Fibroblast of the conjunctiva (primary cell): ENCODE results near the gene SAG.
"Not testable (repeated sequence)": the region's sequence is repeated elsewhere in the genome, so short reads cannot be mapped to it uniquely, and the experiment has no call there.

Experiments
- DNase-seq: peaks from one replicate; pipeline ENCODE4 v3.0.0-alpha.2; 2010; ENCODE audit warnings: low read depth

SAG gene

DNA sequence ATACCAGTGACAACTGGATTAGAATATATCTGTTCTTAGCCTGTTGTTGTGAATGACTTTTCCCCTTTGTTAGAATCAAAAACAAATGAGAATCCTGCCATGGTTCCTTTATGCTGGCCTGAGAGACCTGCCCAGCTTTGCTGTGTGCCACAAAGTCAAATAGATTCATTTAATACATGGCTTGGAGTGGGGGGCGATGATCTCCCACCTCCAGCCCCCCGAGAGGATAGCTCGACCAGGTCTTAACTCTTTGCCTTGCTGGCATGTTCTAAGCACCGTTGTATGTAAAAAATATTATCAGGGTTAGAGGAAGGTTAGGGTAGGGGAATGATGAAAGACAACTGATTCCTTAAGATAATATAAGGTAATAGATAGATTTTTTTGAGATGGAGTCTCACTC, 24.5 kb downstream of the SAG start:
- DNase-seq: no peak

DNA sequence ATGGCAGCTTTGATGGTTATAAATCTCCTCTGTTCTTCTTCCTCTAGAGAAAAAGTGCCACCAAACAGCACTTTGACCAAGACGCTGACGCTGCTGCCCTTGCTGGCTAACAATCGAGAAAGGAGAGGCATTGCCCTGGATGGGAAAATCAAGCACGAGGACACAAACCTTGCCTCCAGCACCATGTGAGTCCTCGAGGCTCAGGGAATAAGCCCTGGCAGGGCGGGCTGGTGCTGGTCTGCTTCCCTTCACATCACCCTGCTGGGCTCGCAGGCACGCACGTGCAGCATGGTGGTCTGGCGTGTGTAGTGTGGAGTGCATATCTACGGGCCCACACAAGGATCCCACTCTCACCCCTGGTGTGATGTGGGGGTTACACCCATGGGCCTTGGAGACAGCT, 27.3 kb downstream of the SAG start:
- no peak for DNase-seq

DNA sequence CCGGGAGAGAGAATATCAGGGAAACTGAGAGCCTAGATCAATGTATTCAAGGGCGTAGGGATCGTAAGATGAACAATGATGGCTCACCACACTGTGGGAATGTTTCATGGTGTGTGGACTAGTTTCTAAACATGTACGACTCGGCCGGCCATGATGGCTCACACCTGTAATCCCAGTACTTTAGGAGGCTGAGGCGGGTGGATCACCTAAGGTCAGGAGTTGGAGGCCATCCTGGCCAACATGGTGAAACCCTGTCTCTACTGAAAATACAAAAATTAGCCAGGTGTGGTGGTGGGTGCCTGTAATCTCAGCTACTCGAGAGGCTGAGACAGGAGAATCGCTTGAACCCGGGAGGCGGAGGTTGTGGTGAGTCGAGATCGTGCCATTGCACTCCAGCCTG, 28.5 kb downstream of the SAG start:
- DNase-seq: not testable (repeated sequence)

DNA sequence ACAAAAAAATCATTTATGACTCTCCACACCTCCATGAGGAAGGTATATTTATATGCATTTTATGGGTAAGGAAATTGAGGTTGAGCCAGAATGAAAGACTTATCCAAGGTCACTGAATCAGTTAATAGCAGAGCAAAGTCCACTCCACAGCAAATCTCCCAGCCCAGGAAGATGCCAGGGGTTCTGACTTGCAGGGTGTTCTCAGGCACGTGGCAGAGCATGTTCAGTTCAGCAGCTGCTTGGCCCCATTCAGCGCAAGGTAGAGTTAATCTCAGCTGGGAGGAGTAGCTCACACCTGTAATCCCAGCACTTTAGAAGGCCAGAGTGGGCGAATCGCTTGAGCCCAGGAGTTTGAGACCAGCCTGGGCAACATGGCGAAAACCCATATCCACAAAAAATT, 28.9 kb downstream of the SAG start:
- DNase-seq: no peak

DNA sequence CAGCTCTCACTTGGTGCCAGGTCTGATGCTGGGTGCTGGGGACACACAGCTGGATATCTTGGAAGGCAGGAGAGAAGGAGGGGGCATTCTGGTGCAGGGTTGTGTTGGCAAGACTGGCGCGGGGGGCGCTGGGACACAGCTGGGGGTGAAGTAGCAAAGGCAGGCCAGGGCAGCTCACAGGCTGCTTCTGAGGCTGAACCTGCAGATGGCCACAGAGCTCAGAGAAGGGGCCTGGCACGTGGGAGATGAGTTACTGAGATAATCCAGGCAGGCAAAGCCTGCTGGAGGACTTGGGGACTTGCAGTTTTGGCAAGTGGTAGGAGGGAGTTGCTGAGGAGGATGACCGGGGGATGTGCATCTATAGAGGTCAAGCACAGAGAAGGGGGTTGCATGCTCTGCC, 30.4 kb downstream of the SAG start:
- DNase-seq: no peak

DNA sequence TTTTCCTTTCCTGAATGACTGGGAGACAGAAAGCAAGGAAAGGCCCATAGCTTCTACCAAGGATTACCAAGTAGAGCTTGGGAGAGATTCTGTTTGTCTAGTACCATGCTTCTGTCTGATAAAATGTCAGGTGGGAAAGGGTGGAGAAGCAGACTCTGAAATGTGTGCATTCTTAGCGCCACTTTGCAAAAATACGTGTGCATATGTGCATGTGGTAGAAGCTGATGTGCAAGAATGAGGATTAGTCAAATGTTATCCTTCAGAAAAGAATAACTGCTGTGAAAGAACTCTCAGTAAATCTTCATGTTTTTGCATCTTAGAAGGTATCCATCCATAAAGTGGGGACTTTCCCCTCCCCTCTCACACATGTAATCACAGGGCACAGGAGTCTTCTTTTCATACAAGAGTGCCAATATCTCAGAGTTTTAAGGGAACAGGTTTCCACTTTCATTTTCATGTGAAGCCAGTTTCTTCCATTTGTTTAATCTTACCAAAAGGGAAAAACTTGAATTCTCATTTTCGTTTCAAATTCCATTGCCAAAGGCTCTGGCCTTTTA, 31.3 kb downstream of the SAG start:
- no peak for DNase-seq

DNA sequence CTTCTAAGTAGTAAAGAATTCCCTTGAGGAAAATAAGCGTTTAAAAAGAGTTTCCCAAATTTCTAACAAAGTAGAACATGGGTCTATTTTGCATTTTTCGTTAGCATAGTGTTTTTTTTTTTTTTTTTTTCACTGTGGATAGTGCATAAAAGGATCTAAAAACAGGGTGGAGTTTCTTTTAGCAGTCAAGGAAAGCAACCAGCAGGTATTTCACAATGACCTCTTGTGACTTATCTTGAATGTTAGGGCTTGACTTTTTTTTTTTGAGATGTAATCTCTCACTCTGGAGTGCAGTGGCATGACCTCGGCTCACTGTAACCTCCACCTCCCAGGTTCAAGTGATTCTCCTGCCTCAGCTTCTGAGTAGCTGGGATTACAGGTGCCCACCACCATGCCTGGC, 31.8 kb downstream of the SAG start:
- DNase-seq: no peak

DNA sequence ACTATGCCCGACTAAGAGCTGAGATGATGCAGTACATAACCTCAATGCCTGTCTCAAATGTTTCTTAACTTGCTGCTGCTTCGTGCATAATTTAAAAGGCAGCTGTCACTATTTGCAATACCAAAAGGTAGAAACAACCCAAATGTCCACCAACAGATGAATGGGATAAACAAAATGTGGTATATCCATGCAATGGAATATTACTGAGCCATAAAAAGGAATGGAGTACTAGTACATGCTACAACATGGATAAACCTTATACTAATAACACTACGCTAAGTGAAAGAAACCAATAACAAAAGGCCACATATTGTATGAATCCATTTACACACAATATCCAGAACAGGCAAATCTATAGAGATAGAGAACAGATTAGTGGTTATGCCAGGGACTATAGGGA, 33.7 kb downstream of the SAG start:
- DNase-seq: no peak

DNA sequence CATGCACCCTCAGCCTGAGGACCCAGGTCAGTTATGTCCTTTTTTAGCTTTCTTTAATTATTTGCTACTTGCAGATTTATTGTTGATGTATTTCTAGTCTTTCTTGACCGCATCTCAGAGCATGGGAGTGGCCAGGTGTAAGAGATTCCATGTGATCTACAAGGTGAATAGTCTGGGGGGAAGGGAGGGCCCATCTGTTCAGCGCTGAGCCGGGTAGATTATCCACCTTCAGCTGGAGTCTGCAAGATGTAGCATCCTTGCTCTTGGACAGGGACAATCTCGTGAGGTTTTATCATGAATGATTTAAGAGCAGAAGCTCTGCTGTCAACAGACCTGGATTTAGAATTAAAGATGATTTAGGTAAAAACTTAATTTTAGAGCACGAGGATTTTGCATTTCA, 34.7 kb downstream of the SAG start:
- DNase-seq: no peak

DNA sequence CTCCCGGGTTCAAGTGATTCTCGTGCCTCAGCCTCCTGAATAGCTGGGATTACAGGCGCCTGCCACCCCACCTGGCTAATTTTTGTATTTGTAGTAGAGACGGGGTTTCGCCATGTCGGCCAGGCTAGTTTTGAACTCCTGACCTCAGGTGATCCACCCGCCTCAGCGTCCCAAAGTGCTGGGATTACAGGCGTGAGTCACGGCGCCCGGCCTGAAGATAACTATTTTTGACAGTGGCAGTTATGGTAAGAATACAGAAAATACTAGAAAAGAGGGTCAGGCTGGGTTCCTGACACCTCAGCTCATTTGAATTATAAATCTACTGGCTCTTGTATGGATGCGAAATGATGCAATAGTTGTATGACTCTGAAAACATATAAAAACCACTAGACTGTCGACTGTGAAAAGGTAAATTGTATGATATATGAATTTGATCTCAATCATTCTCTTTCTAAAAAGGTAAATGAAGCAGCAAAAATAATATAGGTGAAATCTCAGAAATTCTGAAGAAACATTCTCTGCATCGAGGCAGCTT, 35.6 kb downstream of the SAG start:
- DNase-seq: no peak

DNA sequence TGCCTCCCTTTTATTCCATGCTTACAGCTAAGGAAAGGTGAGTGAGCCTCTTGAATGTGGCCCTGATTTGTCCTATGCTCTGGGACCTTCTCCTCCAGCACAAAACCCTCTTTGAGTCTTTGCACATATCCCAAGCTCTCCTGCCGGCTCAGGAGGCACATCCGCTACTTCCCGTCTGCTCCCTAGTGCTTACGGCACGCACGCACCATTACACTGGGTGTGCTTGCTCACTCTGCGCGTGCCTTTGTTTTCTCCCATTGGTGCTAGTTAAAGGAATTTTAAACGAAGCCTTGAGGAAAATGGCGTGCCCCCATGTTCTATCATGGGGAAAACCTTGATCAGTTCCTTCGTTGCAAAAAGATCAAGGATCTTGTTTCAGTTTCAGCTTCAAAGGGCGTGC, 38.8 kb downstream of the SAG start:
- DNase-seq: no peak

DNA sequence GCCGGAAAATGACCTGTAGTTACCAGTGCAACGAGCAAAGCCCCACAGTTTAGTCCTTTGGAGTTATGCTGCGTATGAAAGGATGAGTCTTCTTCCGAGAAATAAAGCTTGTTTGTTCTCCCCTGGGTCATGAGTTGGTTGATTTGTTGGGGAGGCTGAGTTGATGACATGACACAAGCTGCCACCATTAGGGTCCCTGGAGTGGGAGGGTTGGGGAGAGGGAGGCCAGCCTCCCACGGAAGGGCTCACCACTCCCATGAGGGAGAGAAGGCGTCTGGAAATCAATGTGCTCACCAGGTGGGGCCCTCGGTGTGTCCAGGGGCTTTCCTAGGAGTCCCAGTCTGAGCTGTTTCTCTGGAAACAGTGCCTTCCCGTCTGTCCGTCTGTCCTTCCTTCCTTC, 39.3 kb downstream of the SAG start:
- DNase-seq: no peak

DNA sequence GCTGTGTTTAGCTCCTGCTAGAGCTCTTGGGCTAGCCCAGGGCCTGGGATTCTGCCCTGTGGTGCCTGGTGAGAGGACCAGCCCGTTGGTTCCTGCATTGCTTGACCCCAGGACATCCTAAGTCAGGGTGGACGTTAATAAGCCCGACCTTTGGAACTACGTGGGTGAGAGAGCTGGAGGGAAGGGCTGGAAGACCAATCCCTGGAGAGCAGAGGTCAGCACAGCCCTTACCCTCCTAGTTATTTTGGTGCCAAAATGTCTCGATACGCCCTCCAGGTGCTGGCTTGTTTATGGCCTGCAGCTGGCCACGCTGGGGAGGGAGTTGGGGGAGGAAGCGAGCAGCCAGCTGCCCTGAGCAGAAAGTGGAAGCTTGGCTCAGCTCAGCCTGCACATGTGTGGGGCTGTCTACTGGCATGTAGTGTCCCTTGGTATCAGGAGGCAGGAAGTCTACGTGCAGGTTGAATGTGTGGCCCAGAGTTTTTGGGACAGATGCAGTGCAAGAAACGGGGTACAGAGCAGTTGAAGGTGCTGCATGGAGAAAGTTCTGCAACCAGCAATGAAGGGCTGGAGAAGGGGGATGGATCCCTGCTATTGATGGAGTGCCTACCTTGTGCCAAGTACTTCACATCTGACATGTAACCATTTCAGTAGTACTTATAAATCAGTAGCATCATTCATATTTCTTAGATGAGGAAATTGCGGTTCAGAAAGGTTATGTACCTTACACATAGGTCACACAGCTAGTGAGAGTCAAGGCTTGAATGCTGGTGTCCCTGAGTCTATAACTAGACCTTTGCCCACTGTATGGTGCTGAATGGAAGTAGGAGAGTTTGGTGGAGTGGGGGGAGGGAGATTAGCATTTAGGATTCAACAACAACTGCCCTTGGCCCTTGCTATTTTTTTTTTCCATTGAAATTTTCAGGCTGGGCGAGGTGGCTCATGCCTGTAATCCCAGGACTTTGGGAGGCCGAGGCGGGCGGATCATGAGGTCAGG, 41.7 kb downstream of the SAG start:
- DNase-seq: no peak

DNA sequence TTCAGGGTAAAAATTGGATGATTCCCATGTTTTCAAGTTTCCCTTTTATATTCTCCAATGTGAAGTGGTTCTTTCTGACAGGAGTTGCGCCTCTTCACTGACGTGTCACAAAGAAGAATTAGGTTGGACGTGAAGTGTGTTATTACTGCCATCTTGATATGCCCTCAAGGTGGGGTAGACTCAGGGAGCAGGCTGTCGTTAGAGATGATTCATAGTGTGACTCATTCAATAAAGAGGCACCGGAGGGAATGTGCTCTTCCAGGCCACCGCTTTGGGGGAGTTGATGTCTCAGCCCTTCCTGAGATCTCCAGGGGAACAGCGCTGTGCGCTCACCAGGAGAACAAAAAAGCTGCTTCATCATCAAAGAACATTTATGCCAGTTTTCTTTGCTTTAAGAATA, 43.1 kb downstream of the SAG start:
- DNase-seq: peak; percentile 36

DNA sequence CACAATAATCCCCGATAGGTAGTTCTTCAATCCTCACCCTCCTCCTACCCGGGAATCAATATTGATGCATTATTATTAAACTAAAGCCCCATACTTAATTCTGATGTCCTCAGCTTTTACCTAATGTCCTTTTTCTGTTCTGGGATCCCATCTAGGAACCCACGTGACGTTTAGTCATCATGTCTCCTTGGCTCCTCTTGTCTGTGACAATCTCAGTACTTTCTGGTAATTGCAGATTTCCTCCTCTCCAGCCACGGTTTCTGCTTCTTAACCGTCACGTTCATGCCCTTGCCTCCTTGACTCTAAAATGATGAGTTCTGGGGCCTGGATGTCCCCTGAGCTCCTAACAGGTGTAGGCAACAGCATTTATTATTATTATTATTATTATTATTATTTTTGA, 43.8 kb downstream of the SAG start:
- DNase-seq: no peak

DNA sequence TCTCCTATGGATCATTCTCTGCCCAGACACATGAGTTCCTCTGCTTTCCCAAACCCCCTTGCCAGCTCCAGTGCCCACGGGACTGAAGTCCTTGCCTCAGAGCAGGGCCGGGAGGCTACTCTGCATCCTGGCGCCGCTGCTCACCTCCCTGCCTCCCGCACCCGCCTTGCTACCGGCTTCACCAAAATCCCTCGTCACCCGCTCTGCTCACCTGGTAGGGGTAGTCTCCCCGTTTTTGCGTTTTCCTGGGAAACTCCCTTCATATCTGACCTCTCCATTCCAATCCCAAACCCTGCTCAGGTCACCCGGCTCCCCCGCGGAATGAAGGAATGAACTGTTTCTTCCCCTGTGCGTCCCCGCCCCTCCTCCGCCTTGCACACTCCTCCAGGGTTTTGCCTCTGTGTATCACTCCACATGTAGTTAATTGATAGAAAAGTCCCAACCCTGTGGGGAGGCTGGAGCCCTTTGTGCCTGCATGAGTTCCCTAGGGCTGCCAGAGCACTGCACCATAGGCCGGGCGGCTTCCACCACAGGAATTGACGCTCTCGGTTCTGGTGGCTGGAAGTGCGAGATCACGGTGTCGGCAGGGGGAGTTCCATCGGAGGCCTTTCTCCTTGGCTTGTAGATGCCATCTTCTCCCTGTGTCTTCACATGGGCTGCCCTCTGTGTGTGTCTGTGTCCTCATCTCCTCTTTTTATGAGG, 44.7 kb downstream of the SAG start:
- no peak for DNase-seq

DNA sequence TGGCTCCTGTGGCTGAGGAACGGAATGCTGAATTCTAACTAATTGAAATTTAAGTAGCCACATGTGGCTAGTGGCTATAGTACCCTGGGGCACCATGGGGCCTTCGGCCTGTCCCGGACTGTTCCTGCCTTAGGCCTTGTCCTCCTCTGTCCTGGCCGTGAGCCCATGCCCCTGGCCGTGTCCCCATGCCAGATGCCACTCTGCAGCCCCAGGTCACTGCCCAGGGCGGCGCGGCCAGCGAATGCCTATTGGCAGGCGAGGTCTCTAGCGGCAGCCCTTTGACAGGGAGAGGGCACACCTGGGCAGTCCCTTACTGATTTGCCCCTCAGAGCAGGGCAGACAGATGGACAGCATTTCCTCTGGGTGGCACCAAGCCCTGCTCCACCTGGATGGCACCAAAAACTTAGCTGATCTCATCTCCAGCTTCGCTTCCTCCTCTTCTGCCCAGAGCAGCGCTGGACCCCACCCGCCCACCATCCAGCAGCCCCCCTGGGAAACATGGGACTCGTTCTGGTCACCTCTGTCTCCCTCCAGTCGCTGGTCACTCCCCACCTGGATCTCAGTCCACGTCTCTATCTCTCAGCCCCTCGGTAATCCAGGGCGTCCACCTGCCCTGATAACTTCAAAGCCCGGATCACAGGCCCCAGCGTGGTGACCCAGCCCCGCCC, 45.6 kb downstream of the SAG start:
- no peak for DNase-seq

DNA sequence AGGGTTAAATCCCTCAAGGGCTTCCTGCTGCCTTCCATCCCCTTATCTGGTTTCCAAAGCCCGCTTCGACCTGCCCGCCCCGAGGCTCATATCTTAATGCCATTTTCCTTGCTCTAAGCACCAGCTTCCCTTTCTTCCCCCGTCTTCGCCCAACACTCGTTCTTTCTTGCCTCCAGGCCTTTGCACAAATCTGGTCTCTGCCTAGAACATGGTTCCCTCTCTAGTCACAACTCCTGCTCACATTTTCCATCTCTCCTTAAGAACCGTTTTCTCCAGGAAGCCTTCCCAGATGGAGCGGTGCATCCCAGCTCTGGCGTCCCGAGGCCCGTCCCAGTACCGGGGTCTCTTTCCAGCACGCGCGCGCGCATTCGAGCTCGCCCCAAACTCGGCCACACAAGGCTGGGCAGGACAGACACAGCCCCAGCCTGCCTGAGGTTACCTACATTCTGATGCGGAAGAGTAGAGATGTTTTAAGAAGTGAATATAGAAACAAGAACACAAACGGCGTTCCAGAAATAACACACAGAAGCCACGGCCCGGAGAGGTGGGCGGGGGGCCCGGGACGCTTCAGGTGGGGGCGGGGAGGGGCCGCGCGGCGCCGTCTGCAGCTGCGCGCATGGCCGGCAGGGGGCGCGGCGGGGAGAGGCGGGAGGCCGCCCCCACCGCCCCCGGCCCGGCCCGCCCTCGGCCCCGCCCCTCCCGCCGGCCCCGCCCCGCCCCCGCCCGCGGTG, 46.3 kb downstream of the SAG start, which contains the start of gene DGKD:
TSS of gene DGKD (plus strand) at position 726 of the 731 bp plus-strand sequence. CDS start 25 bp downstream, outside the sequence.
- DNase-seq: no peak

DNA sequence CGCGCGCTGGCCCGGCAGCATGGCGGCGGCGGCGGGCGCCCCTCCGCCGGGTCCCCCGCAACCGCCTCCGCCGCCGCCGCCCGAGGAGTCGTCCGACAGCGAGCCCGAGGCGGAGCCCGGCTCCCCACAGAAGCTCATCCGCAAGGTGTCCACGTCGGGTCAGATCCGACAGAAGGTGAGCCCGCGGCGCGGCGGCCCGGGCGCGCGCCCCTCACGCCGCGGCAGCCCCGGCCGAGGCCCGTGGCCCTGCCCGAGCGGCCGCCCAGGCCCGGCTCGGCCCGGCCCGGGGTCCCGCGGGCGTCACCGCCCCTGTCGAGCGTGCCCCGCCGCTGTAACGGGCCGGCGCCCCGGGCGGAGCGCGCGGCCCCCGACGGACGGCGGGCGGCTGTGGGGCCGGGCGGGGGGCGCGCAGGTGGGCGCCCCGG, 46.9 kb downstream of the SAG start:
- DNase-seq: no peak

DNA sequence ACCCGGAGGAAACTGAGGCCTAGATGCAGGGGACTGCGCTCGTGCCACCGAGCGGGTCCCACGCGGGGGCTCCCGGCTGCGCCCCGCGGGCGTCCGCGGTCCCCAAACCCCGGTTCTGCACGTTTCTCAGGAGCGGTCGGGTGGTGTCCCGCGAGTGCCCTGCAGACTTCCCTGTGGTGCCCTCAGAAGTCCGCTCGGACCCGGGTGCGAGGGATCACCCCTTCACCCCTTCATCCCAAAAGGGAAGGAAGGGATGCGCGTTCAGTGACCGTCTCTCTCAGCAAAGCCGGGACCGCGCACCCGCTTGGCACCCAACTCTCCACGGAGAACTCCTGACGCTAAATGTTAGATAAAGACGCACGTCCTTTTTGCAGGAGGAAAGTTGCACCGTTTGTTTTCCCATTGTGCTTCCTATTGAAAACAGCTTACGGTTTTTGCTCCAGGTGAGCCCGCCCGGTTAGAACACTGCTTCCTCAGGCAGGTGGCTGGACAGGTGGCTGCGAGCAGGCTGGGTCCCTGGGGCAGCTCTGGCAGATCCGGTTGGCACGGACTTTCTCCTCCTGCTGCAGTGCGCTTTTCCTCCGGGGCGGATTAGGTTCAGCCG, 47.5 kb downstream of the SAG start:
- DNase-seq: no peak

DNA sequence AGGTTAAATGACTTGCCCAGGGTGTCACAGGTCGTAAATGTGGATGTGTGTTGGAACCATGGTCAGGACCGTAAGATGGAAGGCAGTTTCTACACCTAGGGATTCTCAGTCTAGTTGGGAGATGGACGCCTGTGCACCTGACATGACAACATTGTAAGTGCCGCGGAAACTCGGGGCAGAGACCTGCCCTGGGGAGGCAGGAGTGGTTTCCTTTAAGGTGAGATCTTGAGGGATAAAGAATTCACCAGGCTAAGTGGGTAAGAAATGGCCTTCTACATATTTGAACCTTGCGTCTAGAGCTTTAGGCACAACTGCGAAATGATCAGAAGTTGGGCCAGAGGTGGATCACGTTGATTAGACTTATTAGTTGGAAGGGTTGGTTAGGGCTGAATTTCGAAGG, 48.3 kb downstream of the SAG start:
- no peak for DNase-seq
